Natural killer cell (primary cell): Measurements from ENCODE around the gene SYT11. TPM values are rescaled to one million over a fixed set of nuclear protein-coding genes. Genes with fewer than 3 reads are reported as not detected.

ENCODE experiments used
- ATAC-seq, 3 donors: fragments of 150-1000 bp in 2 of 3; fragments of 200-7000 bp in 1 of 3; cut with Tn5 transposase; 1 replicate in 1 of 3; 2 replicates in 2 of 3; pipeline ENCODE4 v1.10.0; 2021; ENCODE audit warnings: mild to moderate bottlenecking in 2 of 3, moderate library complexity in 2 of 3
- DNase-seq, 2 donors: peaks; one replicate each; pipeline versions ENCODE4 v3.0.0 to v3.0.0-alpha.2; 2013 to 2021; ENCODE audit warnings: mixed read lengths in 1 of 2
- H3K27ac ChIP-seq: one replicate; pipeline ENCODE4 v1.5.1; 2013; ENCODE audit warnings: mild to moderate bottlenecking, low read length
- H3K27me3 ChIP-seq: one replicate; pipeline ENCODE4 v1.6.1; 2013; ENCODE audit warnings: low read length; ENCODE audit not compliant: control insufficient read depth, insufficient read depth
- H3K36me3 ChIP-seq: one replicate; pipeline ENCODE4 v1.6.1; 2013; ENCODE audit warnings: low read length; ENCODE audit not compliant: control insufficient read depth, insufficient read depth
- H3K4me1 ChIP-seq: one replicate; pipeline ENCODE4 v1.6.1; 2013; ENCODE audit warnings: low read length; ENCODE audit not compliant: control insufficient read depth, insufficient read depth
- H3K4me3 ChIP-seq: one replicate; pipeline ENCODE4 v1.5.1; 2013; ENCODE audit warnings: low read length
- H3K9me3 ChIP-seq: one replicate; pipeline ENCODE4 v1.6.1; 2013; ENCODE audit warnings: low read length; ENCODE audit not compliant: control insufficient read depth, insufficient read depth
- H3K27ac Mint-ChIP-seq, 2 donors: one replicate each; pipeline ENCODE4 v1.8.0; 2022; ENCODE audit warnings: mild to moderate bottlenecking in 2 of 2, mixed read lengths in 2 of 2, moderate library complexity in 1 of 2
- H3K27me3 Mint-ChIP-seq, 2 donors: one replicate each; pipeline ENCODE4 v1.8.0; 2022; ENCODE audit warnings: low read depth in 2 of 2, mixed read lengths in 2 of 2
- H3K36me3 Mint-ChIP-seq: one replicate; pipeline ENCODE4 v1.8.0; 2022; ENCODE audit warnings: mixed read lengths
- H3K4me1 Mint-ChIP-seq, 2 donors: one replicate each; pipeline ENCODE4 v1.8.0; 2022; ENCODE audit warnings: mixed read lengths in 2 of 2
- H3K4me3 Mint-ChIP-seq: one replicate; pipeline ENCODE4 v1.8.0; 2022; ENCODE audit warnings: mild to moderate bottlenecking, moderate library complexity, mixed read lengths
- H3K9me3 Mint-ChIP-seq, 2 donors: one replicate each; pipeline ENCODE4 v1.8.0; 2022; ENCODE audit warnings: mixed read lengths in 2 of 2
- CTCF ChIP-seq: fragments of 200-600 bp; IDR thresholded peaks from one replicate; pipeline ENCODE4 v1.8.0; 2022; ENCODE audit warnings: antibody characterized with exemption
- WGBS: methylation state at CpG from one replicate; pipeline ENCODE4 v1.1.7; 2013; ENCODE audit warnings: missing lambda C conversion rate; ENCODE audit not compliant: insufficient coverage; 5-methylcytosine and 5-hydroxymethylcytosine counted together
- intact Hi-C: fragments of 100-400 bp; cut with micrococcal nuclease; formaldehyde crosslinking; loops from one replicate; pipeline ENCODE4 v1.14.2; 2022
- total RNA-seq, 4 donors: library from RNA; stranded (reverse); fragments of 120-200 nt in 1 of 4; gene quantifications; one replicate each; pipeline versions ENCODE4 v1.2.3 to v1.2.4, GENCODE V29; 2013 to 2022

SYT11 gene
- total RNA-seq, 3 donors from 2014 or later (not counting 1 experiment from before 2014, with no cell fraction given) = 38.1 to 42.8 (median 39.8) TPM

GRCh38 chr1:155898888-155899287, 39.5 kb downstream of the SYT11 start:
- H3K27me3 Mint-ChIP-seq = no peaks in the 10 kb centered on the region
- Histone ChIP-seq H3K36me3 (peaks cover 56% of the 10 kb centered on the region), H3K4me1 (peaks cover under 1% of the 10 kb centered on the region), H3K27me3 (no peaks in the 10 kb centered on the region), H3K9me3 (no peaks in the 10 kb centered on the region), H3K27ac (no peak overlapping the region), H3K4me3 (no peak overlapping the region)
- peaks cover 21% of the 10 kb centered on the region for H3K36me3 Mint-ChIP-seq
- 100% methylated on average over 1 of the region's 2 CpGs for WGBS
- TF ChIP-seq CTCF = no peak
- intact Hi-C loops = no loop called here
- DNase-seq (no peak), ATAC-seq (no peak)
- H3K4me3 Mint-ChIP-seq = no peak overlapping the region
- H3K4me1 Mint-ChIP-seq = peaks cover 2 to 8% of the 10 kb centered on the region in 2 donors
- H3K27ac Mint-ChIP-seq = no peak overlapping the region
- no peaks in the 10 kb centered on the region for H3K9me3 Mint-ChIP-seq

DNA sequence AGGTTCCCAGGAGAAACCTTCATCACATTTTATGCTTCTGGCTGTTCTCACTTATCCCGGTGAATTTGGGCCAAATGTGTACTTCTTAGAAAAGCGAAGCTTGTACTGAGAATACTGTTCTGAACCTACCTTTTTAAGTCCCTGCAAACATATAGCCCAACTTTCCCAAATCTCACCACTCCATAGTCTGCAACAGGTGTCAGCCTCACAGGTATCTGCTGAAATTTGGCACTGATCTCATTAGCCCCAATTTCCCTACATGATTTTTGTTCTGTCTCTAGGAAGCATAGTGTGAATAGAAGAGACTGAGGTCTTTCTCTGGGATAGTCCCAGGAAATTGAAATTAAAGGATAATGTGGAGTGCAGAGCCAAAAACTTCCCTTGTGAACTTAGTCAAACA, 40.3 kb downstream of the SYT11 start:
- peaks cover 27% of the 10 kb centered on the region for H3K36me3 Mint-ChIP-seq
- Histone ChIP-seq H3K4me1 (no peaks in the 10 kb centered on the region), H3K4me3 (no peak overlapping the region), H3K27ac (no peak overlapping the region), H3K9me3 (no peaks in the 10 kb centered on the region), H3K36me3 (peaks cover 64% of the 10 kb centered on the region), H3K27me3 (no peaks in the 10 kb centered on the region)
- intact Hi-C loops = no loop called here
- peaks cover 0 to 6% of the 10 kb centered on the region in 2 donors for H3K4me1 Mint-ChIP-seq
- peak overlapping the region in 1 of 2 donors; percentile 26 for H3K27ac Mint-ChIP-seq
- TF ChIP-seq CTCF = no peak
- 96% methylated on average over 2 of the region's 2 CpGs for WGBS
- no peak for DNase-seq
- no peaks in the 10 kb centered on the region for H3K9me3 Mint-ChIP-seq
- H3K27me3 Mint-ChIP-seq = no peaks in the 10 kb centered on the region
- no peak for ATAC-seq
- no peak overlapping the region for H3K4me3 Mint-ChIP-seq

DNA sequence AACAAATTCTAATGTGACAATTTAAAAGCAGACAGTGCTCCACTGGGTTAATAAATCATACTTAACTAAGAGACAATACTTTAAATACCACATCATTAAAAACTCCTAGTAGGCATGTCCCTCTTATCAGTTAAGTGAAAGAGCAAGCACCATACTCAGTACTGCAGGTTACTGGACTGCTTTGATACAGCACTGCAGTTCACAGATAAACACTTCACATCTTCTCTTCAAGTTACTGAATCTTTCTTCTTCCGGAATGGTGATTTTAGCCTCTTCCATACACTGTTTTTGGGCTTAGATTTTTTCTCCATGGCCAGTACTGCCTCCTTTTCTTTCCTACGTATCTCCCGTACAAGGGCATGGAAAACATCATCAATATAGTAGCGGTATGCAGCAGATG, 40.8 kb downstream of the SYT11 start:
- Mint-ChIP-seq H3K9me3 (no peaks in the 10 kb centered on the region), H3K36me3 (peaks cover 28% of the 10 kb centered on the region), H3K27me3 (no peaks in the 10 kb centered on the region), H3K27ac (no peak overlapping the region), H3K4me3 (no peak overlapping the region), H3K4me1 (peaks cover 0 to 6% of the 10 kb centered on the region in 2 donors)
- 91% methylated on average over 4 of the region's 4 CpGs for WGBS
- ATAC-seq = no peak
- no peaks in the 10 kb centered on the region for H3K27me3 ChIP-seq
- H3K4me1 ChIP-seq = no peaks in the 10 kb centered on the region
- DNase-seq = no peak
- no peak overlapping the region for H3K27ac ChIP-seq
- H3K4me3 ChIP-seq = no peak overlapping the region
- intact Hi-C loops = no loop called here
- no peaks in the 10 kb centered on the region for H3K9me3 ChIP-seq
- H3K36me3 ChIP-seq = peaks cover 68% of the 10 kb centered on the region
- no peak for TF ChIP-seq CTCF

GRCh38 chr1:155904261-155904660, 44.9 kb downstream of the SYT11 start:
- Histone ChIP-seq H3K9me3 (no peaks in the 10 kb centered on the region), H3K27ac (no peak overlapping the region), H3K4me1 (no peaks in the 10 kb centered on the region), H3K36me3 (peaks cover 68% of the 10 kb centered on the region), H3K4me3 (no peak overlapping the region), H3K27me3 (no peaks in the 10 kb centered on the region)
- peaks cover 0 to 6% of the 10 kb centered on the region in 2 donors for H3K4me1 Mint-ChIP-seq
- WGBS = 93% methylated on average over 12 of the region's 12 CpGs
- no peak overlapping the region for H3K27ac Mint-ChIP-seq
- intact Hi-C loops = no loop called here
- DNase-seq = no peak
- peaks cover 21% of the 10 kb centered on the region for H3K36me3 Mint-ChIP-seq
- H3K9me3 Mint-ChIP-seq = no peaks in the 10 kb centered on the region
- no peaks in the 10 kb centered on the region for H3K27me3 Mint-ChIP-seq
- no peak for TF ChIP-seq CTCF
- no peak for ATAC-seq
- H3K4me3 Mint-ChIP-seq = no peak overlapping the region
